Fibroblast of skin of right quadriceps (primary cell): ENCODE results near the gene TAF1D.
"Not testable (repeated sequence)": the region's sequence is repeated elsewhere in the genome, so short reads cannot be mapped to it uniquely, and the experiment has no call there.

ENCODE experiments used
- DNase-seq: peaks from one replicate; pipeline ENCODE4 v3.0.0-alpha.2; 2013

TAF1D gene, protein sequence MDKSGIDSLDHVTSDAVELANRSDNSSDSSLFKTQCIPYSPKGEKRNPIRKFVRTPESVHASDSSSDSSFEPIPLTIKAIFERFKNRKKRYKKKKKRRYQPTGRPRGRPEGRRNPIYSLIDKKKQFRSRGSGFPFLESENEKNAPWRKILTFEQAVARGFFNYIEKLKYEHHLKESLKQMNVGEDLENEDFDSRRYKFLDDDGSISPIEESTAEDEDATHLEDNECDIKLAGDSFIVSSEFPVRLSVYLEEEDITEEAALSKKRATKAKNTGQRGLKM

GRCh38 chr11:93741094-93741881 is at the start of gene TAF1D, which contains the start of gene C11orf54:
TSS of gene TAF1D (minus strand) at chr11:93741495. CDS start at chr11:93739304, 2,191 bp downstream.
TSS of gene C11orf54 (plus strand) at chr11:93741672. CDS start at chr11:93747394, 5,722 bp downstream.
- peak; percentile 98 for DNase-seq

GRCh38 chr11:93784935-93785360 is 43.7 kb upstream of the TAF1D start:
- DNase-seq = no peak

- peak; percentile 93 for DNase-seq
These were observed 43.0 kb upstream of the TAF1D start, which contains the start of gene MED17 for GRCh38 chr11:93784145-93784934. TSS of gene MED17 (plus strand) at chr11:93784282. CDS start at chr11:93784514, 232 bp downstream.

GRCh38 chr11:93783765-93784144 is 42.5 kb upstream of the TAF1D start:
- no peak for DNase-seq

- no peak for DNase-seq
These were observed 42.1 kb upstream of the TAF1D start for GRCh38 chr11:93783362-93783761.

DNA sequence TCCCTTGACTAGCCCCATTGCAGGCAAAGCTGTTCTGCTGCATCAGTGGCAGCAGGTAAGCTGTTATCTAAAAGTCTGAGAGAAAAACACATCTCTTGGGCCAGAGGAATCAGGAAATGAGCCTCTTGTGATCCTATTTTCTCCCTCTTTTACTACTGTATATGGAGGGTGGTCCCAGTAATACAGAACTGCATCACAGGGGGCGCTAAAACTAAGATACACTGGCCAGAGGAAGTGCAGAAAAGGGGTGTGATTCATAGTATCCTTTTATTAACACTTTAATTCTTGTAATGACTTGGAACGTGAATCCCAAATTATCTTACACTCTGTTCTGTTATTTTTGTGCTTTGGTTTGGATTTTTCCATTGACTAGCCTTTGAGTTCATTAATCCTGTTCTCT is 34.0 kb upstream of the TAF1D start:
- DNase-seq = no peak

GRCh38 chr11:93774560-93774959 is 33.3 kb upstream of the TAF1D start:
- DNase-seq = not testable (repeated sequence)

DNA sequence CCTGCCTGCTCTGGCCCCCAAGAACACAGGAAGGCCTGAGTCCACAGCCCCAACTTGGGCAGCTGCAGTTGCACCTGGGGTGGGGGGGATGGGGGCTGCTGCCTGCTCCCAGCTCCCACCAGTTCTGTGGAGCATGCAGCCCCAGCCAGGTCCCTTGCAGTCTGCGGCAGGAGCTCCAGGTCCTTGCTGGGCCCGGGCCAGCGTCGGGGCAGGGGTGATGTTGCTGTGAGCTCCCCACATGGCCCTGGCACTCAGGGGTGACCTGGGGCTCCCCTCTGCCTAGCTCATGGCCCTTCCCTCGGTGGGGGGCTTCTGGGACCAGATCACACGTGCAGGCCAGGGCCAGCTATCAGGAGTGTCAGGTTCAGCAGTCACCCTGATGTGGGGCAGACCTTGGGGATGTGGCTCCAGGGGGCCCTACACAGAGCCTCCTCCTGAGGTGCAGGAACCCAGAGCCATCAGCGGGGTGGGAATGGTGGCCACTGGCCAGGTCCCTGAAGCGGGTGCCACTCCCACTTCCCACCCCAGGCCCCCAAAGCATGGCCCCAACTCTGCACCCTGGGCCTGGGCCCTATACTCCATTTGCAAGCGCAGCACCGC is 32.4 kb upstream of the TAF1D start:
- DNase-seq = no peak

DNA sequence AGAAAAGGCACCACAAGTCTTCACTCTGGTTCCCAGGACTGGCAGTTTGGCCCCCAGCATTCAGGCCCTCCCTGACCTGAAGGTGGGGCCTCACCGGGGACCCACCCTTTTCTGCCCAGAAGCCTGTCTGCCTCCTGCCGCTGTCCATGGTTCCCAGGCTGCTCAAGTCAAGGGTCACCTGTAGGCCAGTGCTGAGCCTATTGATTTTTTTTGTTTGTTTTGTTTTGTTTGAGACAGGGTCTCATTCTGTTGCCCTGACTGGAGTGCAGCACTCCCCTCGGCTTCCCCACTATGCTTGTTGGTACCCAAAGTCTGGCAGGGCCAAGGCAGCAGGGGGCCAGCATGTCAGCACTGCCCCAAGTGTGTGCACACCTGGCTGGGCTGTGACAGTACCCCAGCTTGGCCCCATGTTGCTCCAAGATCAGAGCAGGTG is 31.8 kb upstream of the TAF1D start:
- DNase-seq = no peak

GRCh38 chr11:93772123-93772522 is 30.8 kb upstream of the TAF1D start:
- no peak for DNase-seq

GRCh38 chr11:93770160-93770559 is 28.9 kb upstream of the TAF1D start:
- DNase-seq = no peak

GRCh38 chr11:93767018-93767417 is 25.7 kb upstream of the TAF1D start:
- no peak for DNase-seq

DNA sequence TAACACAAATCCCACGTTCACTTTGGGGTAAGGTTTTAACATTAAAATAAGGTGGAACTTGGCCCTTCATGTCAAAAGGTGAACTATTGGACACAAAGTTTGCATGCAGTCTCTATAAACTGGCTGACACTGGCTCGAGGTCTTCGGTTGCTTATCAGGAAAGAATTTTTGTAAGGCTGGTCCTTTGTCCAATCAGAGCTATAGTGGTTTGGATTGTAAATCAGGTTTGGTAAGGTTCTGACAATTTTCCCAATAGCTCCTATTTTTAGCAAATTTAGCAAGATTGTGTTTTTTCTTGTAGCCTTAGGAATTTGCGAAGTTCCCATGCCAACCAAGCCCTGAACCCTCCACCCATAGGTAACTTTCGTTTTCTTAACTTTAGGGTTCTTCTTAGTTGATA is 25.2 kb upstream of the TAF1D start:
- no peak for DNase-seq

DNA sequence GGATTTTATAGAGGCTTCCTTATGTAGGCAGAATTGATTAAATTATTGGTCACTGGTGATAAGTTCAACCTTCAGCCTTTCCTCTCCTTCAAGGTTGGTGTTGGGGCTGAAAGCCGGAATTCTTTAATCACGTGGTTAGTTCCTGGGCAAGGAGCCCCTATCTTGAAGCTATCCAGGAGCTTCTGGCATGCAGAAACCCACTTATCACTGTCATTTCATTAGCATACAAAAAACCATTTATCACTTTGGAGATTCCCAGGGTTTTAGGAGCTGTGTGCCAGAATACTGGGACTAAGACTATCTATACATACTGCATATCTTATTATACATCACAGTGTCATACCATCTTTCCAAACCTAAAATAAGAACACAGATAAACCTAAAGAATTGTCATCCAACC is 24.3 kb upstream of the TAF1D start:
- no peak for DNase-seq

- DNase-seq = no peak
These were observed 20.6 kb upstream of the TAF1D start for GRCh38 chr11:93761910-93762309.

- not testable (repeated sequence) for DNase-seq
These were observed 17.8 kb upstream of the TAF1D start for GRCh38 chr11:93759123-93759522.

GRCh38 chr11:93757924-93758865 is 16.9 kb upstream of the TAF1D start:
- DNase-seq = no peak

GRCh38 chr11:93757301-93757700 is 16.0 kb upstream of the TAF1D start:
- no peak for DNase-seq

DNA sequence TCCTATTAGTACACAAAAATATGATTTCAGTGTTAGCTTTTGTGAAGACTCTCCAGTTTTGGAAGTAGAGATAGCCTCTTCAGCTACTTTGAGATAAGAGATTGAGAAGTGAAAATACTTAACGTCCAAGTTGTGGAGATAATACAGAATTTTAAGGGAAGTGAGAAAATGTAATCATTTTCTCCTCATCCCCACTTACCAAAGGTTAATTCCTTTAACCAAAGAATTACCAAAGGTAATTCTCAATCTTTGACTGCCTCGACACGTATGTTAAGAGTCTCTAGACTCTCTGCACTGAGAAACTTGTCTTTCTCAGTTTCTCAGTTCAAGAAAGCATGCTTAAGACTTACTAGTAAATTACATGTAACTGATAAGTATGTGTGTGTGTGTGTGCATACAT is 15.5 kb upstream of the TAF1D start:
- DNase-seq = no peak

- no peak for DNase-seq
These were observed 11.9 kb upstream of the TAF1D start for GRCh38 chr11:93753241-93753640.

GRCh38 chr11:93751001-93751400 is 9.7 kb upstream of the TAF1D start:
- DNase-seq = no peak

- no peak for DNase-seq
These were observed 5.8 kb upstream of the TAF1D start for GRCh38 chr11:93747122-93747521.
